ENCODE results near the gene ZDHHC22.

The ZDHHC22 gene

DNA sequence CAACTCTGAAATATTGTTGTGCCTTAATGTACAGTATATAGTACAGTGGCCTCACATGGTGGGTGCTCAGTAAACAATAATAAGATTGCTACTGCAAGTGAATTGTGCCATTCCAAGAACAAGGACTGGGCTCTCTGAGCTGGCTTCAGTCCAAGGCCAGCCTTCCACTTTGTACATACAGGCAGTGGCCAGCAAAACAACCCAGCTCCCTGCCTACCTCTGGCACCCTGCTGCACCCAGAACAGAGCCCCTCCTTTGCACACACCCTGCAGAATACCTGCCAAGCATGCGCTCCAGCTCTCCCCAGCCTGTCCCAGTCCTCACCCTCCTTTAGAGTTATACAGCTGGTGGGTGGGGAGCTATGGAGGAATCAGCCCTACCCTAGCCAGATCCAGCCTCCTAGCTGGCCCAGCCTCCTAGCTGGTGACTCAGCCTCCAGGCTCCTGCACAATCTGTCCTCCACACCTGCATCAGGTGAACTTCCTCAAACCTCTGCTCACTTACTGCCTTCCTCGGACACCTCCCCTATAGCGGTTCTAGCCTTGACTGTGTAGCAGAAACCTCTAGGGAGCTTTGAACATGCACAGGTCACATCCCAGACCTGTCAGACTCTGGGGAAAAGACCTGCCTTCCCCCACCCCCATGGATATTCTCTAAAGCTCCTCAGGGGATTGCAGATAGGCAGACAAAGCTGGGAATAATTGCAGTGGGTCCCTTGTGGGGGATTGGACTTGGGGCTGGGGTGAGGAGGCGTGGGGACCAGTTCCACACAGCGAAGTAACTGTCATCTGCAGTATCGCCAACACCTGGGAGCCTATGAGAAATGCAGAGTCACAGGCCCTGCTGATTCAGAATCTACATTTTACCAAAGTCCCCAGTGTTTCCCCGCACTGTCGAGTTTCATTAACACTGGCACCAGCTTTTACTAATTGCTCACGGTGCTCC lies 17.9 kb downstream of the ZDHHC22 start:
- TF ChIP-seq, protein P1, sequence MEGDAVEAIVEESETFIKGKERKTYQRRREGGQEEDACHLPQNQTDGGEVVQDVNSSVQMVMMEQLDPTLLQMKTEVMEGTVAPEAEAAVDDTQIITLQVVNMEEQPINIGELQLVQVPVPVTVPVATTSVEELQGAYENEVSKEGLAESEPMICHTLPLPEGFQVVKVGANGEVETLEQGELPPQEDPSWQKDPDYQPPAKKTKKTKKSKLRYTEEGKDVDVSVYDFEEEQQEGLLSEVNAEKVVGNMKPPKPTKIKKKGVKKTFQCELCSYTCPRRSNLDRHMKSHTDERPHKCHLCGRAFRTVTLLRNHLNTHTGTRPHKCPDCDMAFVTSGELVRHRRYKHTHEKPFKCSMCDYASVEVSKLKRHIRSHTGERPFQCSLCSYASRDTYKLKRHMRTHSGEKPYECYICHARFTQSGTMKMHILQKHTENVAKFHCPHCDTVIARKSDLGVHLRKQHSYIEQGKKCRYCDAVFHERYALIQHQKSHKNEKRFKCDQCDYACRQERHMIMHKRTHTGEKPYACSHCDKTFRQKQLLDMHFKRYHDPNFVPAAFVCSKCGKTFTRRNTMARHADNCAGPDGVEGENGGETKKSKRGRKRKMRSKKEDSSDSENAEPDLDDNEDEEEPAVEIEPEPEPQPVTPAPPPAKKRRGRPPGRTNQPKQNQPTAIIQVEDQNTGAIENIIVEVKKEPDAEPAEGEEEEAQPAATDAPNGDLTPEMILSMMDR (IDR thresholded peaks at IDR 0.05; ENCODE audit: insufficient read depth, low read depth, low read length, missing control alignments), result no peak
- H3K4me3 ChIP-seq (ENCODE audit: low read depth, low read length), result no peak overlapping the region
- DNase-seq (ENCODE audit: low read depth), result peak; percentile 32

DNA sequence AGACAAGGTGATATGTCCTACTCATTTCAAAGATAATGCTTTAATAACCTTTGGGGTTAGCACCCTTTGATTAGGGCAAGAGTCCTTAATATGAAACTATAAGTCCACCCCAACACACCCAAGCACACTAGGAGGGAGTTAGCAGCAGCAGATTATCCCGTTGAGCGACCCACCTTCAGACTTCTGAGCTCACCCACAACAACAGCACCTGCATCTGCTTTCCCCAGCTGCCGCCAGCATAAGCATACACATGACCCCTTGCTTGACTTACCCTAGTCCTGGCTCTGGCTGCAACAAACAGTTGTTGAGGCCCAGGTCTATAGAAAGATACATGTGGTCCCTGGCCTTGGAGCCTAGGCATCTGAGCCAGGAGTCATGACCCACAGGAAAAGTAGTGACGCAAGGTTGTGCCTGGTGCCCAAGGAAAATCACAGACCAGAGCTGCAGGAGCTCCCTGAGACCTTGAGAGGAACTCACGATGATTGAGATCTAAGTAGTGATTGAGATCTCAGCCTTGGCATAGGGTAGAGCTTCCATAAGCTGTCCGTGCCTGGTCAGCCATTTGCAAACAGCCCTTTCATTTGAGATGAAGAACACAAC lies 19.0 kb downstream of the ZDHHC22 start:
- H3K4me3 ChIP-seq (ENCODE audit: low read depth, low read length), result no peak overlapping the region
- DNase-seq (ENCODE audit: low read depth), result no peak
- TF ChIP-seq, protein P1 (IDR thresholded peaks at IDR 0.05; ENCODE audit: insufficient read depth, low read depth, low read length, missing control alignments), result no peak

DNA sequence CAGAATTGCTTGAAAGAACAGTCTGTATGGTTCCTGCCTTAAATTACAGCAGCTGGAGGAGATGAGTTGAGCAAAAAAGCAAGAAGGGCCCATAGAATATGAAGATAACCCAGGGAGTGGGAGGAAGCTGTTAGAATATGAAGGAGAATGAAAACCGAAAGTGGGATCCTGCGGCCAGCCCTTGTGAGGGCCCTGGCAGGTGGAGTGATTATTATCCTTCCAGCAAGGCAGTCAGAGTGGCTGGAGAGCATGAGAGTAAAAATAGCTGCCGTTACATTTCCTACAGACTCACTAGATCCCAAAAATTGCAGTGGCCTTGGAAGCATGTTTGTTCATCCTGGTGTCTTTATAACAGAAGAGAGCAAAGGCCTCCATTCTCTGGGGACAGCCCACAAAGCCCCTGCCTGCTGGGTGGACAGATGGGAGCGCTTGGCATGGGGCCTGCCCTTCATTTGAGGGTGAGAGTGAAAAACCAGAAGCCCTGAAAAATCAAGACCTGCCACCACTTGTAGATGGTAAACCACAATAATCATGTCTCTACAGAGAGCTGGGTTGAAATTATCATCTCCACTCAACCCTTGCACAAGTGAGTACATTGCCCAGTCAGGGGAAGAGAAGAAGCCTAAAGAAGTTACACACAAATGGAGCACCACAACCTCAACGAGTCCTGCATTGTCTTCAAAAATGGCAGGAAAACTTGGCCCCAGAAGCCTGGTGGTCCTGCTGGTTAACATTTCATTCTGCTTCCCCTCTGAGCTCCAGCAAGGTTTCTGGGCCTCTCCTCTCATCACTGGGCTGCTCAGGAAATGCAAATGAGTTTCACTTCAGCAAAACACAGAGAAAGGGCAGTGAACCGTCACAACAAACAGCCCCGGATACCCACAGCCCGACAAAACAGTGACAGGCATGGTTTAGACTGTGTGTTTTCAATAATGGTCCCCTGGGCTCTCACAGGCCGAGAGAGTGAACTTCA lies 20.5 kb downstream of the ZDHHC22 start:
- TF ChIP-seq, protein P1 (IDR thresholded peaks at IDR 0.05; ENCODE audit: insufficient read depth, low read depth, low read length, missing control alignments), result no peak
- DNase-seq (ENCODE audit: low read depth), result peak; percentile 93
- peak overlapping the region; percentile 27; the same call in 1 of the 2 replicates for H3K4me3 ChIP-seq (ENCODE audit: low read depth, low read length)

DNA sequence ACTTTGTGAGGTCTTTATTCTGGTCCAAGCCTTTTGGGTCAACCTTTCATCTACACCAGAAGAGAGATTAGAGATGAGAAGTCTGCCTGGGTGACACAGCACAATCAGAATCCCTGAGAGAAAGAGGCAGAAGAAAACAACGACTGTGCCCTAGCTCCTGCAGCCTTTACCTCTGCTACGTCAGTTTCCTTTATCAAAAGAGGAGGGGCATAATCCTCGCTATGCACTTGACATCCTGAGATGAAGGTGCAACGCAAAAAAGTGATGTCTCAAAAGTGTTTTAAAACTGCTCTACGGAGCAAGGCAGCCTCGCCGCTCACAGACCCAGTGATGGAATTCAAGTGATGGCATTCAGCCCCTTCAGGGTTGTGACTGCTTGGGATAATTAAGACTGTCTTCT lies 21.7 kb downstream of the ZDHHC22 start:
- H3K4me3 ChIP-seq (ENCODE audit: low read depth, low read length), result no peak overlapping the region
- TF ChIP-seq, protein P1 (IDR thresholded peaks at IDR 0.05; ENCODE audit: insufficient read depth, low read depth, low read length, missing control alignments), result no peak
- DNase-seq (ENCODE audit: low read depth), result no peak

DNA sequence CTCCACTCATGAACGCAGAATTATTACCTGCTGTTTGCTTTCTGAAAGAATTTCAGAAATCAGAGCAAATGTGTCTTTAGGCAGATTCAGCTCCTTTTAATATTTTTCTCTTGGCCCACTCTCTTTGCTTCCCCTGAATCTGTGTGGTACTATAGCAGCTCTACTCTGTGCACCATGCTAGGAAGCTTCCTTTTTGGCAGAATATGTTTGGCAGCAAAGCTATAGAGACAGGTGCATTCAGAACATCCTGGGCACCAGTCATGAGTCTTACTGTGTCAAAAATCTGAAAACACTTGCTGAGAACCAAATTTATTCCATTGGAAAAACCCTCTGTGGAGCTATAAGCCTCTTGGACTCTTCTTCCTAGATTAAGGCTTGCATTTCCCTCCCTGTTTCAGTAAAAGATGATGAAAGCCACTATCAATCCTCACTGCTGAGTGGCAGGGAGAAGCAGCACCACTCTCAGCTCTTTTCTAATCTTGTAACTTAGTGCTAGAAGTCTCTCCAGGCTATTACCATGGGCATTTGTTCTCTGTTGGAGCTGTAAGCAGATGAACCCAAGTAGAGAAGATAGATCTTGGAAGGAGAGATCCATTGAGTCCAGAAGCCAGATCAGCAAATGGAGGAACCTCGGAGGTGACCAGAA lies 25.3 kb downstream of the ZDHHC22 start:
- DNase-seq (ENCODE audit: low read depth), result no peak
- no peak overlapping the region for H3K4me3 ChIP-seq (ENCODE audit: low read depth, low read length)
- TF ChIP-seq, protein P1 (IDR thresholded peaks at IDR 0.05; ENCODE audit: insufficient read depth, low read depth, low read length, missing control alignments), result no peak

DNA sequence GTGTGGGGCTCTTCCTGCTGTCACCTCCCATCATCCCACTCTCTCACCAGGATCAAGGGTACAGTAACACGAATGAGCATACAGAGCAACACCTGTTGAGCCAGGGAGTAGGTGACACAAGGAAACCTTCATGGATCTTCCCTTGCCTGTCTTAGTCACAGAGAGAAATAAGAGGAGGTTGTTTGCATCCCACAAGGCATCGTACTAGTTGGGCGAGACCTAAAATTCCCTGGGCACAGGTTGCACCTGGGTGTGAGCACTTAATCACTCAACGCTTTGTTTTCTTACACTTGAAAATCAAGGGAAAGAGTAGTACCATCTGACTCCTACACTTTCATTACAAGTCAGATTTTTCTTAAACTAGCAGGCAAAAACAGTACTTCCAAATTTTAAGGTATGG lies 27.0 kb downstream of the ZDHHC22 start:
- DNase-seq (ENCODE audit: low read depth), result no peak
- H3K4me3 ChIP-seq (ENCODE audit: low read depth, low read length), result no peak overlapping the region
- TF ChIP-seq, protein P1 (IDR thresholded peaks at IDR 0.05; ENCODE audit: insufficient read depth, low read depth, low read length, missing control alignments), result no peak
